Measurements from ENCODE around the gene TMEM221. TPM values are rescaled to one million over a fixed set of nuclear protein-coding genes. Genes with fewer than 3 reads are reported as not detected.

The TMEM221 gene
- total and polyA plus RNA-seq, 2 experiments from 2014 or later: 1.0 to 2.5 TPM

- Histone ChIP-seq H3K4me1 (ENCODE audit: insufficient read depth) (no peaks in the 10 kb centered on the region), H3K4me2 (no peak overlapping the region), H3K9me3 (ENCODE audit: low read depth) (no peaks in the 10 kb centered on the region), H2AFZ (no peak overlapping the region), H3K27ac (no peak overlapping the region), H4K20me1 (ENCODE audit: insufficient read depth, poor library complexity, severe bottlenecking) (no peaks in the 10 kb centered on the region), H3K9me2 (replicated peaks; ENCODE audit: insufficient read depth) (no peaks in the 10 kb centered on the region), H3K27me3 (no peaks in the 10 kb centered on the region), H3K79me2 (no peaks in the 10 kb centered on the region), H3K4me3 (no peak overlapping the region), H3K36me3 (replicated peaks; ENCODE audit: insufficient read depth, low read depth) (no peaks in the 10 kb centered on the region)
- no peak for DNase-seq (ENCODE audit: low spot score)
- no peak for TF ChIP-seq EZH2phosphoT487 (IDR thresholded peaks at IDR 0.05; ENCODE audit: low read depth, severe bottlenecking, unreplicated experiment)
- TF ChIP-seq CTCF (IDR thresholded peaks at IDR 0.05; ENCODE audit: poor library complexity): peak; percentile 49
- 76% methylated on average over 8 of the region's 8 CpGs for WGBS (ENCODE audit: low lambda C conversion rate, missing lambda C conversion rate)
Observed at GRCh38 chr19:17441241-17442021, 7.0 kb downstream of the TMEM221 start.

GRCh38 chr19:17436874-17437267, 11.6 kb downstream of the TMEM221 start:
- Histone ChIP-seq H3K4me1 (ENCODE audit: insufficient read depth) (no peaks in the 10 kb centered on the region), H3K27ac (no peak overlapping the region), H3K4me3 (no peak overlapping the region), H4K20me1 (ENCODE audit: insufficient read depth, poor library complexity, severe bottlenecking) (no peaks in the 10 kb centered on the region), H3K9me3 (ENCODE audit: low read depth) (no peaks in the 10 kb centered on the region), H2AFZ (no peak overlapping the region), H3K79me2 (no peaks in the 10 kb centered on the region), H3K4me2 (no peak overlapping the region), H3K9me2 (replicated peaks; ENCODE audit: insufficient read depth) (no peaks in the 10 kb centered on the region), H3K27me3 (no peaks in the 10 kb centered on the region), H3K36me3 (replicated peaks; ENCODE audit: insufficient read depth, low read depth) (no peaks in the 10 kb centered on the region)
- DNase-seq (ENCODE audit: low spot score): no peak
- WGBS (ENCODE audit: low lambda C conversion rate, missing lambda C conversion rate): 88% methylated on average over 7 of the region's 7 CpGs
- TF ChIP-seq CTCF (IDR thresholded peaks at IDR 0.05; ENCODE audit: poor library complexity) (no peak), EZH2 (IDR thresholded peaks at IDR 0.05; ENCODE audit: borderline replicate concordance) (no peak)

GRCh38 chr19:17436094-17436873, 12.2 kb downstream of the TMEM221 start:
- no peaks in the 10 kb centered on the region for H3K36me3 ChIP-seq (replicated peaks; ENCODE audit: insufficient read depth, low read depth)
- H3K9me2 ChIP-seq (replicated peaks; ENCODE audit: insufficient read depth): no peaks in the 10 kb centered on the region
- H3K9me3 ChIP-seq (ENCODE audit: low read depth): no peaks in the 10 kb centered on the region
- no peaks in the 10 kb centered on the region for H3K4me1 ChIP-seq (ENCODE audit: insufficient read depth)
- H3K79me2 ChIP-seq: no peaks in the 10 kb centered on the region
- no peaks in the 10 kb centered on the region for H3K27me3 ChIP-seq
- DNase-seq (ENCODE audit: low spot score): no peak
- no peak overlapping the region for H3K4me2 ChIP-seq
- no peak overlapping the region for H2AFZ ChIP-seq
- no peaks in the 10 kb centered on the region for H4K20me1 ChIP-seq (ENCODE audit: insufficient read depth, poor library complexity, severe bottlenecking)
- no peak for TF ChIP-seq EZH2 (IDR thresholded peaks at IDR 0.05; ENCODE audit: borderline replicate concordance)
- no peak for TF ChIP-seq EZH2phosphoT487 (IDR thresholded peaks at IDR 0.05; ENCODE audit: low read depth, severe bottlenecking, unreplicated experiment)
- TF ChIP-seq CTCF (IDR thresholded peaks at IDR 0.05; ENCODE audit: poor library complexity): no peak
- H3K4me3 ChIP-seq: no peak overlapping the region
- H3K27ac ChIP-seq: no peak overlapping the region
- over 99% methylated on average over 22 of the region's 25 CpGs for WGBS (ENCODE audit: low lambda C conversion rate, missing lambda C conversion rate)
